ENCODE data around the gene TMEM17.

DNA sequence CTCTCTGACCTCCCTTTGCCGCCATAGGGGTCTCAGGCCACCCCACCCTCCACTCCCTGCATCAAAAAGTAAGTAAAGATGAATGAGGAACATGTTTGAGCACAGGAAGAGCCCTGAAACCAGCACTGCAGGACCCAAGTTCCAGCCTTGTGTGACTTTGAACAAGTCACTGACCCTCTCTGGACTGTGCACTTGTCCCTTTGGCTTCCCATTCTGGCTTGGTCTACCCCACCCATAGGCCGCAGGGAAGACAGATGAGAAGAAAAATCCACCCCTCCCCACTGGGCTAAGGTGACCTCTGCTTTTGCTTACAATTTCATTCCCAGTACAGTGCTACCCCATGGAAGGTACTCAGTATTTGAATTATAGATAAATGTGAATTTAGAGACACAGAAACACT is 43.8 kb downstream of the TMEM17 start:
- TF ChIP-seq CTCF (IDR thresholded peaks at IDR 0.05) (no peak), POLR2A (IDR thresholded peaks at IDR 0.05) (no peak), POLR2AphosphoS5 (IDR thresholded peaks at IDR 0.05) (no peak), EP300 (IDR thresholded peaks at IDR 0.05) (no peak)
